HepG2 (cell line): ENCODE data around the gene SNRPN. TPM values are rescaled to one million over a fixed set of nuclear protein-coding genes. Genes with fewer than 3 reads are reported as not detected.

Source experiments
- FOXA3 ChIP-seq: IDR thresholded peaks from 2 replicates; pipeline ENCODE4 v1.6.1; 2016; ENCODE audit warnings: missing genetic modification reagents, missing compliant biosample characterization
- FOXO4 ChIP-seq: sonication (generic); formaldehyde crosslinking; conservative IDR thresholded peaks from 2 replicates; pipeline ENCODE4 v1.8.1; 2023; ENCODE audit warnings: missing genetic modification reagents
- HNRNPLL ChIP-seq: fragments of 200-400 bp; formaldehyde crosslinking; IDR thresholded peaks from 2 replicates; pipeline ENCODE4 v1.6.1; 2017; ENCODE audit warnings: mild to moderate bottlenecking, low read depth, low read length; ENCODE audit not compliant: poor library complexity, severe bottlenecking
- LCORL ChIP-seq, 2 experiments: fragments of 450-650 bp in 1 of 2; sonication (generic) in 1 of 2; formaldehyde crosslinking in 1 of 2; IDR thresholded peaks; 2 replicates each; pipeline versions ENCODE4 v1.5.0 to v1.6.1; 2017 to 2020; ENCODE audit warnings: antibody characterized with exemption in 1 of 2, missing genetic modification reagents in 1 of 2
- PRDM4 ChIP-seq: sonication (generic); formaldehyde crosslinking; IDR thresholded peaks from 2 replicates; pipeline ENCODE4 v1.9.0; 2021; ENCODE audit warnings: missing genetic modification reagents, borderline replicate concordance
- SKI ChIP-seq: fragments of 450-650 bp; IDR thresholded peaks from one replicate; pipeline ENCODE4 v1.6.1; 2018; ENCODE audit warnings: mild to moderate bottlenecking; ENCODE audit not compliant: partially characterized antibody
- SNAI1 ChIP-seq: sonication (generic); formaldehyde crosslinking; IDR thresholded peaks from 2 replicates; pipeline ENCODE4 v1.5.0; 2020; ENCODE audit warnings: mild to moderate bottlenecking, missing genetic modification reagents, borderline replicate concordance
- TIGD3 ChIP-seq: sonication (generic); formaldehyde crosslinking; IDR thresholded peaks from 2 replicates; pipeline ENCODE4 v1.5.1; 2020; ENCODE audit warnings: mild to moderate bottlenecking, missing genetic modification reagents, borderline replicate concordance
- YEATS4 ChIP-seq: sonication (generic); formaldehyde crosslinking; IDR thresholded peaks from 2 replicates; pipeline ENCODE4 v1.4.0; 2020; ENCODE audit warnings: missing genetic modification reagents, borderline replicate concordance
- ZBTB34 ChIP-seq: sonication (generic); formaldehyde crosslinking; IDR thresholded peaks from 2 replicates; pipeline ENCODE4 v1.8.0; 2022; ENCODE audit warnings: mild to moderate bottlenecking, missing genetic modification reagents
- ZNF17 ChIP-seq: sonication (generic); formaldehyde crosslinking; IDR thresholded peaks from 2 replicates; pipeline ENCODE4 v1.5.0; 2020; ENCODE audit warnings: mild to moderate bottlenecking, missing genetic modification reagents
- ZNF382 ChIP-seq: sonication (generic); formaldehyde crosslinking; IDR thresholded peaks from 2 replicates; pipeline ENCODE4 v1.5.0; 2020; ENCODE audit warnings: missing genetic modification reagents, mild to moderate bottlenecking, borderline replicate concordance
- ZNF646 ChIP-seq: sonication (generic); formaldehyde crosslinking; IDR thresholded peaks from 2 replicates; pipeline ENCODE4 v1.9.0; 2021; ENCODE audit warnings: mild to moderate bottlenecking, missing genetic modification reagents
- ZNF709 ChIP-seq: sonication (generic); formaldehyde crosslinking; IDR thresholded peaks from 2 replicates; pipeline ENCODE4 v1.5.0; 2020; ENCODE audit warnings: mild to moderate bottlenecking, missing genetic modification reagents
- polyA plus RNA-seq, 8 experiments: library from polyadenylated mRNA; depleted of rRNA in 3 of 8; stranded (reverse) in 7 of 8; unstranded in 1 of 8; fragments of >200 nt; fragmentation: Illumina TruSeq in 4 of 8; extraction: Trizol in 4 of 8; gene quantifications; 2 replicates each; pipeline versions ENCODE4 v1.2.1 to v1.2.3, GENCODE V29; 2011 to 2016; ENCODE audit warnings: low read depth in 4 of 8, missing spikeins in 1 of 8, mixed read lengths in 1 of 8; ENCODE audit not compliant: insufficient read depth in 1 of 8
- total RNA-seq, 5 experiments: library from RNA; depleted of rRNA; stranded (reverse); fragments of >200 nt; fragmentation: Illumina TruSeq; extraction: Trizol; gene quantifications; 2 replicates each; pipeline ENCODE4 v1.2.3, GENCODE V29; 2016; ENCODE audit warnings: low read depth in 1 of 5

SNRPN gene
- total and polyA plus RNA-seq, 2 of the 13 experiments (the other 11 are each of a cell fraction or from before 2014, with no cell fraction given), result 133 to 212 TPM

GRCh38 chr15:24954783-24955530 is at the start of gene SNRPN, which contains the start of gene SNURF (continued):
- 0 out of 2 replicates have a peak, but pooled peaks have one; percentile 7 for TF ChIP-seq FOXA3 (CRISPR knock-in tag)
- no peak for TF ChIP-seq ZNF646 (CRISPR knock-in tag)
- no peak for TF ChIP-seq ZNF382 (CRISPR knock-in tag)
- no peak for TF ChIP-seq PRDM4 (CRISPR knock-in tag)
- peak; percentile 87 for TF ChIP-seq HNRNPLL
- no peak for TF ChIP-seq FOXO4 (CRISPR knock-in tag)
- no peak for TF ChIP-seq ZBTB34 (CRISPR knock-in tag)
- no peak for TF ChIP-seq SKI
- no peak for TF ChIP-seq YEATS4 (CRISPR knock-in tag)
- TF ChIP-seq SNAI1 (CRISPR knock-in tag), result no peak
- no peak for TF ChIP-seq ZNF17 (CRISPR knock-in tag)
- no peak for TF ChIP-seq ZNF709
- TF ChIP-seq LCORL (IDR thresholded peaks at IDR 0.05), result no peak
- 0 out of 2 replicates have a peak, but pooled peaks have one; percentile 32 for TF ChIP-seq LCORL (CRISPR knock-in tag; IDR thresholded peaks at IDR 0.05)
- no peak for TF ChIP-seq TIGD3 (CRISPR knock-in tag)
